Suprapubic skin (tissue), 4 donors: ENCODE data around the gene CCDC69. TPM values are rescaled to one million over a fixed set of nuclear protein-coding genes. Genes with fewer than 3 reads are reported as not detected.

ENCODE experiments used
- DNase-seq, 2 donors: peaks; one replicate each; pipeline ENCODE4 v3.0.0-alpha.2; 2019; ENCODE audit warnings: low spot score in 2 of 2
- H3K27ac ChIP-seq: fragments of 200-600 bp; sonication (generic); one replicate; pipeline ENCODE4 v1.5.1; 2019
- H3K27me3 ChIP-seq: fragments of 200-600 bp; sonication (generic); one replicate; pipeline ENCODE4 v1.5.1; 2019
- H3K36me3 ChIP-seq: fragments of 200-600 bp; sonication (generic); one replicate; pipeline ENCODE4 v1.5.1; 2019
- H3K4me1 ChIP-seq: fragments of 200-600 bp; sonication (generic); one replicate; pipeline ENCODE4 v1.5.1; 2019
- H3K4me3 ChIP-seq: fragments of 200-600 bp; sonication (generic); one replicate; pipeline ENCODE4 v1.5.1; 2019; ENCODE audit warnings: mild to moderate bottlenecking
- H3K9me3 ChIP-seq: fragments of 200-600 bp; sonication (generic); one replicate; pipeline ENCODE4 v1.5.1; 2019
- EP300 ChIP-seq: sonication (generic); formaldehyde crosslinking; IDR thresholded peaks from one replicate; pipeline ENCODE4 v1.6.1; 2017; ENCODE audit warnings: antibody characterized with exemption
- POLR2A ChIP-seq, 2 donors: fragments of 450-650 bp; IDR thresholded peaks; one replicate each; pipeline ENCODE4 v1.6.1; 2017; ENCODE audit warnings: antibody characterized with exemption in 2 of 2, mild to moderate bottlenecking in 2 of 2, moderate library complexity in 2 of 2
- POLR2AphosphoS5 ChIP-seq, 3 donors: sonication (generic); formaldehyde crosslinking; IDR thresholded peaks; one replicate each; pipeline ENCODE4 v1.6.1; 2017; ENCODE audit warnings: antibody characterized with exemption in 3 of 3
- WGBS: methylation state at CpG from one replicate; pipeline ENCODE4 v1.1.5; 2018; 5-methylcytosine and 5-hydroxymethylcytosine counted together
- total RNA-seq, 4 donors: library from RNA; depleted of rRNA; stranded (reverse); fragments of >200 nt; gene quantifications; one replicate each; pipeline ENCODE4 v1.1.0, GENCODE V29; 2016
- TF ChIP-seq, protein P1 (sequence below), 2 donors: fragments of 200-600 bp in 1 of 2; fragments of 450-650 bp in 1 of 2; sonication (generic) in 1 of 2; IDR thresholded peaks; one replicate each; pipeline ENCODE4 v1.5.1; 2016 to 2019; ENCODE audit warnings: antibody characterized with exemption in 2 of 2, mild to moderate bottlenecking in 1 of 2, moderate library complexity in 1 of 2

CCDC69 gene
- total RNA-seq, 4 donors from 2014 or later: 11.5 to 32.3 (median 26.8) TPM

DNA sequence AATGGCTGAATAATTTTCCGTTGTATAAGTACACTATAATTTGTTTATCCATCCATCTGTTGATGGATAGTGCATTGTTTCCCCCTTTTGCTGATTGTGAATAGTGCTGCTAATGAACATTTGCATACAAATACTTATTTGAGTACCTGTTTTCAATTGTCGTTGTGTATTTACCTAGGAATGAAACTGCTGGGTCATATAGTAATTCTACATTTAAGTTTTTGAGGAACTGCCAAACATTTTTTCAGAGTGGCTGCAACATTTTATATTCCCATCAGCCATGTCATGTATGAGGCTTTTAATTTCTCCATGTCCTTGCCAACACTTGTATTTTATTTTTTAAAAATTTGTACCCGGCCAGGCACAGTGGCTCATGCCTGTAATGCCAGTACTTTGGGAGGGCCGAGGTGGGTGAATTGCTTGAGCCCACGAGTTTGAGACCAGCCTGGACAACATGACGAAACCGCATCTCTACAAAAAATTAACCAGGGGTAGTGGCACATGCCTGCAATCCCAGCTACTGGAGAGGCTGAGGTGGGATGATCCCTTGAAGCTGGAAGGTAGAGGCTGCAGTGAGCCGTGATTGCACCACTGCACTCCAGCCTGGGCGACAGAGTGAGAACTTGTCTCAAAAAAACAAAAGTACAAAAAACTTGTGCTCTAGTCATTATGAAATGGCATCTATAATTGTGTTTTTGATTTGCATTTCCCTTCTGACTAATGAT is 64.1 kb downstream of the CCDC69 start:
- H3K27me3 ChIP-seq: no peaks in the 10 kb centered on the region
- no peak overlapping the region for H3K4me3 ChIP-seq
- WGBS: 88% methylated on average over 9 of the region's 9 CpGs
- no peak for TF ChIP-seq EP300
- TF ChIP-seq POLR2A (IDR thresholded peaks at IDR 0.05): no peak
- TF ChIP-seq, protein P1, sequence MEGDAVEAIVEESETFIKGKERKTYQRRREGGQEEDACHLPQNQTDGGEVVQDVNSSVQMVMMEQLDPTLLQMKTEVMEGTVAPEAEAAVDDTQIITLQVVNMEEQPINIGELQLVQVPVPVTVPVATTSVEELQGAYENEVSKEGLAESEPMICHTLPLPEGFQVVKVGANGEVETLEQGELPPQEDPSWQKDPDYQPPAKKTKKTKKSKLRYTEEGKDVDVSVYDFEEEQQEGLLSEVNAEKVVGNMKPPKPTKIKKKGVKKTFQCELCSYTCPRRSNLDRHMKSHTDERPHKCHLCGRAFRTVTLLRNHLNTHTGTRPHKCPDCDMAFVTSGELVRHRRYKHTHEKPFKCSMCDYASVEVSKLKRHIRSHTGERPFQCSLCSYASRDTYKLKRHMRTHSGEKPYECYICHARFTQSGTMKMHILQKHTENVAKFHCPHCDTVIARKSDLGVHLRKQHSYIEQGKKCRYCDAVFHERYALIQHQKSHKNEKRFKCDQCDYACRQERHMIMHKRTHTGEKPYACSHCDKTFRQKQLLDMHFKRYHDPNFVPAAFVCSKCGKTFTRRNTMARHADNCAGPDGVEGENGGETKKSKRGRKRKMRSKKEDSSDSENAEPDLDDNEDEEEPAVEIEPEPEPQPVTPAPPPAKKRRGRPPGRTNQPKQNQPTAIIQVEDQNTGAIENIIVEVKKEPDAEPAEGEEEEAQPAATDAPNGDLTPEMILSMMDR (IDR thresholded peaks at IDR 0.05): no peak
- DNase-seq: no peak
- no peaks in the 10 kb centered on the region for H3K36me3 ChIP-seq
- no peaks in the 10 kb centered on the region for H3K9me3 ChIP-seq
- no peak overlapping the region for H3K27ac ChIP-seq
- peaks cover 28% of the 10 kb centered on the region for H3K4me1 ChIP-seq

DNA sequence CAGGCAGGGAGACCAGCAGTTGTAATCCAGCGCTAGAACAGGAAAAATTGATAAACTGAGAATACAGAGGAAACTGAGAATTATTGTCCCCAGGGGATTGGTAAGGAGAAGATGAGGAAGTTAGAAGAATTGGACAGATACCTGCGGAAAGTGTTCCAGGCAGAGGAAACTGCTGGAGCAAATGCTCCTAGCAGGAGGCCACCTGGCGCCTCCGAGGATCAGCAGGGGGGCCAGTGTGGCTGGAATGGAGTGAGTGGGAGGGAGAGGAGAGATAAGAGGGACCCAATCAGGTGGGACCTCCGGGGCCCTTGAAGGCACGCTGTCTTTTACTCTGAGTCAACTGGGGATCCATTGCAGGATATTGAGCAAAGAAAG is 65.6 kb downstream of the CCDC69 start:
- H3K36me3 ChIP-seq: no peaks in the 10 kb centered on the region
- H3K9me3 ChIP-seq: no peaks in the 10 kb centered on the region
- peaks cover 32% of the 10 kb centered on the region for H3K4me1 ChIP-seq
- H3K4me3 ChIP-seq: peak overlapping the region; percentile 68
- TF ChIP-seq, protein P1 (IDR thresholded peaks at IDR 0.05): no peak
- TF ChIP-seq POLR2AphosphoS5 (IDR thresholded peaks at IDR 0.05): no peak
- TF ChIP-seq POLR2A (IDR thresholded peaks at IDR 0.05): no peak
- TF ChIP-seq EP300: no peak
- no peaks in the 10 kb centered on the region for H3K27me3 ChIP-seq
- peak overlapping the region; percentile 82 for H3K27ac ChIP-seq
- 29% methylated on average over 6 of the region's 6 CpGs for WGBS
- no peak for DNase-seq

DNA sequence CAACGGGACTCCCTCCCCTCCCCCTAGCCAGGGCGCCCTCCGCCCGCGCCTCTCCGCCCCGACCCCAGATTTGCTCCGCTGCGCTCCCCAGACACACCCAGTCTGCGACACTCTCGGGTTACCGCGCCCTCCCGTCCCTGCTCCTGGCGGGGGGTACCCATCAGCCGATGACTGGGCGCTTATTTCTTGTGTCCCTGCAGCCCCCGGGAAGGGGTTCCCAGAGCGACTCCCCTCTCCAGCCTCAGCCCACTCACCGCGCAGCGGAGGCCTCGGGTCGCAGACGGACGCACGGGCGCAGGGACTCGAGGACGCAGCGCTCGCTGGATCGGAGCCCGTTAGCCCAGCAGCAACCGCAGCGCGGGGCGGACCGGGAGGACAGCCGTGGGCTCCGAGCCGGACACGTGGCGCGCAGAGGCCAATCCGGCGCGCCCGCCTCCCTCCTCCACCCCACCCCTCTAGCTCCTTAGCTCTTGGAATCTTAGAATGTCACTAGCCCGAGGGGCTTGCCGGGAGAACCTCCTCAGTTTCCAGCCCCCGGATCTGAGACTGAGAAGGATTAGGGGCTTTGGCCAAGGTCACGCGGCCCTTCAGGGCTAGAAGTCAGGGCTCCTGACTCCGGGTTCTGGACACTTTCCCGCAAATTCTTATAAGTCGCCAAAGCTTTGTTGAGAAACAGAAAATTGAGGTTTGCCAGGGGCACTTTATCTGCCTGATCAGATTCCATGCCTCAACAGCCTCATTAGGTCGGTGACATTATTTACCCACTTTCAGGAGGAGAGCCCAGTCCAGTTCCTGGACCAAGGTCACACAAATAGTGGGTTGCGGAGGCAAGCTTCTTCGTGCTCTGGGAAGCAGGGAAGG is 66.2 kb downstream of the CCDC69 start, which contains the start of gene ANXA6:
Gene ANXA6, minus strand, starts transcription at position 354 of the 861 bp plus-strand sequence. CDS start 9,878 bp downstream, outside the sequence.
- WGBS: 1% methylated on average over 29 of the region's 60 CpGs

DNA sequence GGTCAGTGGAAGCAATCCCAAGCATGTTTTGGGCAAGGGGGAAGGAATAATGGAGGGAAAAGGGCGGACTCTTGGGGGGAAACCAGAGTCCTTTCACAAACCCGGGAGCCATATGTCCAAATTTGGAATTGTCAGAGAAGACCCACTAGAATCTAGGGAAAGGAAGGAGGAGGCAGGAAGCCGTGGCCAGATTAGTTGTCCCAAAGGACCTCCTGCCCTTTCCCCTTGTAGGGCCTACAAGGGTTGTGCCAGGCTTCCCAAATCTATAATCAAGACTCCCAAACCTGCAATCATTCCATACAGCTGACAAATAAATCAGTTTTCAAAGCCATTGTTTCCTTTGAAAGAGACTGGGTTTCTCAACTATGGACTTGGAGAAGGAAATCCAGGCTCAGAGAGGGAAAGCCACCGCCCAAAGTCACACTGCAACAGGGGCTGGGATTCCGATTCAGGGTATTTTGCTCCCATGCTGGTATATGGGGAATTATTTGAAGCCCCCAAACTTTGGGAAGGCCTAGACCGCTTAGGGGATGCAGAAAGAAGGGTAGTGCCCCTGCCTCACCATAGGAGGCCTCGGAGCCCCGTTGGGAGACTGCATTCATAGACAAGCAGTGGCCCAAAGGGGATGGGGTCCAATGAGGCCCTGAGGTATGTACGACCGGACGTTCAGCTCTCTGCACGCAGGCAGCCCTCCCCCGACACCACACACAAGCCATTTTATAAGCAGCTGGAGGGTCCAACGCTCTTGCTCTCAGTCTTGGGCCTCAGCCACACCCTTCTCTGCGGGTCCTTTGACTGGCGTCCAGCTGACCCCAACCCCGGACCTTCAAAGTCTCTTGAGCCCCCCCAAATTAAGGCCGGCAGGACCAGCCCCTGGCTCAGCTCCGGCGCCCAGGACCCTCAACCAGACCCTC is 67.1 kb downstream of the CCDC69 start:
- no peak for DNase-seq
- WGBS: 48% methylated on average over 6 of the region's 20 CpGs
- Histone ChIP-seq H3K4me1 (peaks cover 40% of the 10 kb centered on the region), H3K4me3 (peak overlapping the region; percentile 68), H3K27ac (peak overlapping the region; percentile 82), H3K36me3 (no peaks in the 10 kb centered on the region), H3K9me3 (no peaks in the 10 kb centered on the region), H3K27me3 (no peaks in the 10 kb centered on the region)
- TF ChIP-seq POLR2A (IDR thresholded peaks at IDR 0.05) (no peak), POLR2AphosphoS5 (IDR thresholded peaks at IDR 0.05) (no peak), EP300 (no peak)
- TF ChIP-seq, protein P1 (IDR thresholded peaks at IDR 0.05): no peak

More for the DNA sequence above, 66.2 kb downstream of the CCDC69 start, which contains the start of gene ANXA6:
- no peaks in the 10 kb centered on the region for H3K27me3 ChIP-seq
- TF ChIP-seq POLR2AphosphoS5 (IDR thresholded peaks at IDR 0.05) (peak in 1 of 3 donors; percentile 56), EP300 (no peak), POLR2A (IDR thresholded peaks at IDR 0.05) (no peak)
- TF ChIP-seq, protein P1 (IDR thresholded peaks at IDR 0.05): no peak
- H3K36me3 ChIP-seq: no peaks in the 10 kb centered on the region
- peak; percentile 86 to 94 for DNase-seq
- no peaks in the 10 kb centered on the region for H3K9me3 ChIP-seq
- peak within 1 kb of the TSS; percentile 68 for H3K4me3 ChIP-seq
- peak within 1 kb of the TSS; percentile 82 for H3K27ac ChIP-seq
- H3K4me1 ChIP-seq: peaks cover 33% of the 10 kb centered on the region
